Fibroblast of skin of right quadriceps (primary cell): ENCODE results near the gene KRTAP16-1.

Experiments used
- DNase-seq: peaks from one replicate; pipeline ENCODE4 v3.0.0-alpha.2; 2013

KRTAP16-1 gene

DNA sequence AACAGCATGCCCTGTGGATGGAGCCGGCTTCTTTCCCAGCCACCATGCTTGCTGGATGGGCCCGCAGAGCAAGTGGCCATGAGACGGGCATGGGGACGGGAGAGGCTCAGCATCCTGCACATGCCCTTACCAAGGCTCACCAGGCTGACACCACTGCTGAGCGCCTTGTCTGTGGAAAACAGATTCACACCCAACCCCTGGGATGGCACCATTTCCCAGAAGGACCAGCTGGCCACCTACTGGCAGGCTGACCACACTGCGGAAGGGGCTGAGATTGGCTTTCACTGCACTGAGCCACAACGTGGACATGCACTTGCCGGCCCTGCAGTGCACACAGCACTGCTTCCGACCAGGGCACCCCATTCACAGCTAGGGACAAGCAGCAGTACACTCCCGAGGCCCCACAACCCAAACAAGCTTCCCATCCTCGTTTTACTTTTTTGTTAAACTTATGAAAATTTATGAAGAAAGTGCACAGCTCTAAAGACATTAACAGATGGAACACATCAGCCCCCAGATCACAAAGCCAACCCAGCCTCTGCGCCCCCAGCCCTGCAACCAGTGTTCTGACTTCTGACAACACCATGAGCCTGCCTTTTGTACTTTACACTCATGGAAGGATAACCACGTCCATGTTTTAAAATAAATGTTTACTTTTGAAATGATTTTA, 20.3 kb upstream of the KRTAP16-1 start:
- peak; percentile 51 for DNase-seq

DNA sequence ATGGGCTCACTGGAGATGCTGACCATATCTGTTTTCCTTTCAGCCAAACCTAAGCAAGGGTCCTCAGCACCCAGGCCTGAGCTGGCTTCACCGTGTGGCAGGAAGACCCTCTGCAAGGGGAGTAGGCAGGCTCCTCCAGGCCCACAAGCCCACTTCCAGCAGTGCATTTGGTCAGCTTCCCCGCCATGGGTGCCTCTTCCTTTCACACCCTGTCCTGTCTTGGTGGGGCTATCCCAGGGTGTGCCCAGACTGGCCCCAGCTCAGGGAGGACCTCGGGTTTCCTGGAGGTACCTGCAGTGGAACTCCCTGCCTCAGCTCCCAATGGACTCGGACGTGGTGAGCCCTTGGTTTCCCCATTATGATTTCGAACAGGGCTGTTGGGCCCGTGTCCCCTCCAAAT, 19.1 kb upstream of the KRTAP16-1 start:
- DNase-seq: no peak

DNA sequence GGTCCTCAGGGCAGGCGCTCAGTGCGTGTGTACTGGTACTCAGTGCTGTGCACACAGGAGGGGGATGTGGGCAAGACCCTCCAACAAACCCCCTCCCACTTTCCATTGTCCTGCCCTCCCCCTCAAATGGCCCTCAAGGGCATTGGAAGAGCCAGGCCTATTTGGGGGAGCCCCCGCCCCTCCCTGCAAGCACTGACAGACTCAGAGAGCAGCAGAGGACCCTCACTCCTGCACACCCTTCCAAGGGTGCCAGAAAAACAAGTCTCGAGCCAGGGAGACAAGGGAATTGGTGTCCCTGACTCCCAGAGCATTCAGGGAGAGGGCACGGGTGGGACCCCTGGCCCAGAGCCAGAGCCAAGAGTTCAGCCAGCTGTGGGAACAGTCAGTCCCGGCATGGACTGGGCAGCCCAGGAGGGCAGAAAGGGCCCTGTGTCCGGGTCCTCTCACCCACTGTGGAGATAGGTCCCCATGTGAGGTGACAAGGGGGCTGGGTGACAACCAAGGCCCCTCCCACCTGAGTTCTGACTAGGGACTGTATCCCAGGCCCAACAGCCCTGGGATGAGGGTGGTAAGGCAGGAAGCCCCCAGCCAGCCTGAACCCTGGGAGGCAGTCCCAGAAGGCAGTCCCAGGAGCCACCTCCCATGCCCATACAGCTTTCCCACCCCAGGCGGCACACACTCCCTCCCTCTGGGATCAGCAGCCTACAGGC, 18.5 kb upstream of the KRTAP16-1 start:
- no peak for DNase-seq

DNA sequence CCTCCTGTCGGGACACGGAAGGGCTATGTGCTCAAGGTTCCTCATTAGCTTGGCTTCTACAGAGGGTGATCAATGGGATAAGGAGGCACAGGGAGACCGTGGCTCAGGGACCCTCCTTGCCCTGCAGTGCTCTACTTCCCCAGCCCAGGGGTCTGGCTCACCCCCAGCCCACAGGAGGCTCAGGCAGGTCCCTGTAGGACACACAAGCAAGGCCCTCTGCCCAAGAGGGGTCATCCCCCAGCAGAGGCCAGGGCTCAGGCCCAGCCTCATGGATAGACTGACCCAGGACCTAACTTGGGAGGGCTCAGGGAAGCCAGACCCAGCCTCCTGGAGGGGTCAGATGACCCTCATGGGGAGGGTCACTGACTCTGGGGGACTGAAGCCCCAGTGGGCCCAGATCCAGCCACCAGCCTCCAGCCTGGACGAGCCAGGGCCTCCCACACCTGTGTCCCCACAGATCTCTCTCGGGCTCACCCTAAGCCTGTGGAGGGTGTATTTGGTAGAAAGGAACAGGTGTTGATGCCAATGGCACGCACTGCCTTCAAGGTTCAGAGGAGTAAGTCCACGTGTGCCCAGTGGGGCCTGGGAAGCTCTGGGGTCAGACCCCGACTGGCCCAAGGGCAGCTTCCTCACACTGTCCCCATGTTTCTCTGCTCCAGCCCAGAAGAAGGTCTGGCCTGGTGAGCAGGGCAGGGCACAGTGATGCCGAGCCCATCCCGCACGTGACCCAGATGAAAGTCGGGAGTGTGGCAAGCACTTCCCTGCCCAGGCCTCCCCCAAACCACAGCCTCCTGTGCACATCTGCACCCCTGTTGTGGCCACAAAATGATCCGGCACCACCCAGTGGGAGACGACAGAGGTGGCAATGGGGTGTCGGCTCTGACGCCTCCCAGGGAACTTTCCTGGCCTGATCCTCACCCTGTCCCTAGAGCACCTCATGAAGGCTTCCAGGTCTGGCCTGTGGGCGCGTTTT, 17.4 kb upstream of the KRTAP16-1 start:
- no peak for DNase-seq

DNA sequence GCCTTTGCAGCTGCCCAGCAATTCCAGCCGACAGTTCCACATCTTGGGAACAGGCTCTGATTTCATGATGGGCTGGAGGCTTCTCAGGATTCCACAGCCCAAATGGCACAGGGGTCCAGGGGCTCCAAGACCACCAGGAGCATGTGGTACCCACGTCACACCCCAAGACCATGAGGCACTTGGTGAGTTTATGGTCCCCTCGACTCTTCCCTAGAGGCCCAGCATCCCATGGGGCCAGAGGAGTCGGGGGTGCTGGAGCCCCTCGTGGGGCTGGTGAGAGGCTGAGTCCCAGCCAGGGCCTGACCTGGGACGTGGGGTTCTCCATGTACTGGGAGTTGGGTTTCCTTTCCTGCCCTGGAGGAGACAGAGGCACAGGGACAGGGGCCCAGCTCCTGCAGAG, 16.5 kb upstream of the KRTAP16-1 start:
- DNase-seq: no peak

DNA sequence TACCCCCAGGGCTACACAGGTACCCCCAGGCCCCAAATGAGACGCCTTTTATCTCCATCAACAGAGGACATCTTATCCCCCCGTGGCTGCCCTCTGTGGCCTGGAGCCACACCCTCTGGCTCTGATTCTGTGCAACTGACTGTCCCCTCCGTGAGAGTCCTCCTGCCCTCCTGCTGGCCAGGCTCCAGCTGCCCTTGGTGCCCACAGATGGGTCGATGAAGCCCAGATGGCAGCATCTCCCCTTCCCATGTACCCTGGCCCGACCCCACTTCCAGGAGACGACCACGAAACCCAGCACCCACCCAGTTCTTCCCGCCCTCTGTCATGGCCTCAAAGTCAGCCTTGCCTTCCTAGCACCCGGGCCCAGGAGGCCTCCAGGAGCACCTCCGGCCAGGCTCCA, 16.0 kb upstream of the KRTAP16-1 start:
- DNase-seq: no peak

DNA sequence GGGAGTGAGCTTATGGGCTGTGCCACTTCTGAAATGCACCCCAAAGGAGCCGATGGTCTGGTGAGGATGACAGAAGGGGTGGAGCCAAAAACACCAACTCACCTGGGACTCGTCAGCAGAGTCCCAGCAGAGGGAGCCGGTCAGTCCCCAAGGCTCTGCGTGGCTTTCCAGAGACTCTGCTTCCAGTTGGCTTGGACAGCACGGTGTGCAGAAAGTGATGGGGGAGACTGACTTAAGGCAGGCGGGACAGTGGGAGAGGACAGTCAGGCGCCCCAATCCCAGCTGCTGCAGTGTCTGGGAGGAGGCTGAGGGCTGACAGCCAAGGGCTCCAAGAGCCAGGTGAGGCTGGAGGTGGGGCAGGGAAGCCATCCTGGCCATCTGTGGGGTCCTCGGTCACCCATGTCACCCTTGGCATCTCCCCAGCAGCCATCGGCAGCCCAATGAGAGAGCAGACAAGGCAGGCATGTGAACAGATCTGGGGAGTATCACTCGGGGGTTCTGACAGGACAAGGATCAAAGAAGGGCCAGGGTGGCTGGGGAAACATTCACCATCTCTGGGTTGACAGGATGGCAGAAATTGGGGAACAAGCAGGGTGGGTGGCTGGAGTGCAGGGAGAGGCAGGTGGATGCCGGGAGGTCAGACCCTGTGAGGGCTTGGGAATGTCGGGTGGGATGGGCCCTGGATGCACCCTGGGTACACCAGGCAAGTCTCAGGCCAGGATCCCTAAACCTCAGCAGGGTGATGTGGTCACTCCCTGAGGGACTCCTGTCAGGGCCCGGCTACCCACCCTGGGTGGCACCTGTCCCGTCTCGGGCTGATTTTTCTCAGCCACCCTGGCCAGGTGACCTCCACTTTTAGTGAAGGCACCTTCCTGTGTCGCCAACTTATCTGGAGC, 15.3 kb upstream of the KRTAP16-1 start:
- no peak for DNase-seq

DNA sequence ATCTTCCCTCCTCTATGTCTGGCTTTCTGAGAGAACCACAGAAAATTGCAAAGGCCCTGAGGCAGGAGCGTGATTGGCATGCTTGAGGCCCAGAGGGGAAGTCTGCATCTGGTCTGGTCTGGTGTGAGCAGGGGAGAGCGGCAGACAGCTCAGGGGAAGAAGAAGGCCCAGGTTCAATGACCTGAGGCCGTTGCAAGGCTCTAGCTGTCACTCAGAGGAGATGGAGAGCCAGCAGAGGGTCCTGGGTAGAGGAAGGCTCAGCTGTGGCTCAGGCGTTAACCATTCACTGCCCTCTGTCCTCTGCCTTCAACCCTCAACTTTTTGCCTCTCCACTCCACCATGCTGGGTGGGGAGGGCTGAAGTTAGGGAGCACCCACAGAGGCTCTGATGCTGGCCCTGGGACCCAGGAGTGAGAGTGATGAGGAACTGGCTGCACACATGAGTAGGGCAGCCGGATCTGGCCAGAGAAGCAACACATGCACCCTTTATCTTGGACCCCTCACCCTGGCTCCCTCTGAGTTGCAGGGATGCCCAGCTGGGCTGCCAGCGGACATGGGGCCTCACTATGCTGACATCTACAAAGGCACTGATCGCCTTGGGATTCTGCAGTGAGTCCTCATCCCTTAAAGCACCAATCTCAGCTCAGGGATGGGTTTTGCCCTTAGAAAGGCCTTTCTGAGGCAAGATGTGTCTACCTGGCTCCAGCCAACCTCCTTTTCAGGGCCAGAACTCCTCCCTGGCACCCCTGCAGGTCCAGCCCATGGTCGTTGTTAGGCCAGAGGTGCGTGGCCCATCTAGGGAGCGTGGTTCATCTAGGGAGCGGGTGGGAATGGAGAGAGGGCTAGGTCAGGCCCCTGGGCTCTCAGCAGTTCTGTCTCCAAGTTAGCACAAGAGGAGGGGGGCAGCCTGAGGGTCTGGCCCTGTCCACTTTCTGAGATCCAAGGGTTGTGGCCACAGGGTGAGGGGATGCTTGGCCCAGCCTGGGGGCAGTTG, 14.1 kb upstream of the KRTAP16-1 start:
- DNase-seq: no peak

DNA sequence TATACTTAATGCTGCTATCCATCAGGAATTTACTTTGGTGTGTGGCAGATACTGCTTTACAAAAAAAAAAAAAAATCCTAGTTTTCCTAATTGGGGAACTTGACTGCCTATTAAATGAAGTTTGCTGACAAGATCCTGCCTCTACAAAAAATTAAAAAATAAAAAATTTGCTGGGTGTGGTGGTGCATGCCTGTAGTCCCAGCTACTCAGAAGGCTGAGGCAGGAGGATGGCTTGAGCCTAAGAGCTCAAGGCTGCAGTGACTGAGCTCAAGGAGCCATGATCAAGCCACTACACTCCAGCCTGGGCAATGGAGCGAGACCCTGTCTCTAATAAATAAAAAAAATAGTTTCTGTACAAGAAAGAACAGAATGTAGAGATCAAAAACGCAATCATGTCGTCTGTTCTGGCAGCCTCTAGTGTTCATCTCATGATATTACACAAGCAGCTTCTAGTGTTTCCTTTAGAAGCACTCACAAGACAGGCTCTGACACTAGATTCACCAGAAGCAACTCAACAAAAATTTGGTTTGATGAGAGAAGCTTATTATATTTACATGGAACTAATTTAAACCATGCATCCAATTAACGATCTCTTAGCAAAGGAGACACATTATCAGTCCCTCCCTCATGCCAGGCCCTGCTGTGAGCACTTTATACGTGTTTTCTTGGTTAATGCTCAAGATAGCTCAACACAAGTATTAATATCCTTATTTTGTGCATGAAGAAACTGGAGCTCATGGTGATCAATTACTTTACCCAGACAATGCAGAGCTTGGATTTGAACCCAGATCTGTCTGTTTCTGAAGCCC, 13.2 kb upstream of the KRTAP16-1 start:
- DNase-seq: peak; percentile 71

DNA sequence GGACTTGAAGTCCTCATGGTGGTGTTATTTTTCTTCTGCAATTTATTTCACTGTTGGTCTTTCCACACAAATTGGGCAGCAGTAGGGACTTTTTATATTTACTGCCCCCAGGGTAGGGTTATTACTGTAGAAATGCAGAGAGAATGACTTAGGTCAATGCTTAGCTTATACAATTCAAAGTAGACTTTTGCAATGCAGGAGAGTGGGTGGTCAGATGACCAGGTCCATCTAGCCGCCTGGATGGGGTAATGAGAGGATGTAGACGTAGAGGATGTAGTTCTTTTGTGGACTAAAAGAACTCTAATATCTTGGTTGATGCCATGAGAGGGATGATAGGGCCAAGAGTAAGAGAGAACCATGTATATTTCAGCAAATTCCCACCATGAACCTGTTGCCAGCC, 9.1 kb upstream of the KRTAP16-1 start:
- no peak for DNase-seq

DNA sequence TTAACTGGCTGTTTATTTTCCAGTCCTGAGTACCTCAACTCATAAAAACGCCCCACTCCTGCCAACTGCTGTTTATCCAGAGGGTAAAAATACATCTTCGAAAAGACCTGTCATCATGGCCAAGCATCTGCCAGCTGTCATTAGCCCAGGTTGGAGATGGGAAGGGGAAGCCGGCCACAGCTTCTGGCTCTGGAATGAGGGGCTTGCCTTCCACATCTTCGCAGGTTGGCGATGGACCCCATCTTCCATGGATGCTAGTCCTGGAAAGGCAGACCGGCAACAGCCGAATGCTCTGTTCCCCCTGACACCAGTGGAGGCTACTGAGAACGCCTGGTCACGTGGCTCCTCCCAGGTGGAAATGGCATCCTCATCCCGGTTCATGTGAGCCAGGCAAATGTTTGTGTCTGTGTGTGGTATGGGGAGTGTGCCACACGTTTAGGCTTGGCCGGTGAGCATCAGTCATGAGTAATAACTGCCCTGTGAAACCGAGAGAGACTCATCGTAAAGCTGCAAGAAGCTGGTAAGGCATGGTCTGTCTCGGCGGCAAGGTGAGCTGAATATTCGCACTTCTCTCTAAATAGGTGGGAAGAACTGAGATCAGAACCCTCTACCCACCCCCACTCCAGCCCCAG, 6.8 kb upstream of the KRTAP16-1 start:
- no peak for DNase-seq

DNA sequence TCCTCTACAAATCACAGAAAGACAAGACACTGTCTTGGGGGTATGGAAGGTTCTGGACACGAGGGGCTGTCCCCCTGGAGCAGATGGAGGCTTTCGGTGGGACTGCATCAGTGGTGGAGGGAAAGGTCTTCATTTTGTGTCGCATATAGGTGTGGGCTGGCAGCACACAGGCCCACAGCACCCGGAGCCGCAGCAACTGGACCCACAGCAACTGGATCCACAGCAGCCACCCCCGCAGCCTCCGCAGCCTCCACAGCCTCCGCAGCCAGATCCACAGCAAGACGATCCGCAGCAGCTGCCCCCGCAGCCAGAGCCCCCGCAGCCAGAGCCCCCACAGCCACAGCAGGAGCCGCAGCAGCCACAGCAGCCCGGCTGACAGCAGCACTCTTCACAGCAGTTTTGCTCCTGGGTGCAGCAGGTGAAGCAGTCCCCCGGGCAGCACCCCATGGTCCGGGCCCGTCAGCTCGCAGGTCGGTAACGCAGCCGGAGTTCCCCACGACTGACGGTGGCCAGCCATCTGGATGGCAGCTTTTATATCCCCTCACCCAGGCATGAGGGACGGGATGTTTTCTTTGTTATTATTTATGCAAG, 6.2 kb upstream of the KRTAP16-1 start, which contains the start of gene KRTAP17-1:
TSS of gene KRTAP17-1 (minus strand) at position 507 of the 591 bp plus-strand sequence. CDS start at position 447, 60 bp downstream.
- no peak for DNase-seq

DNA sequence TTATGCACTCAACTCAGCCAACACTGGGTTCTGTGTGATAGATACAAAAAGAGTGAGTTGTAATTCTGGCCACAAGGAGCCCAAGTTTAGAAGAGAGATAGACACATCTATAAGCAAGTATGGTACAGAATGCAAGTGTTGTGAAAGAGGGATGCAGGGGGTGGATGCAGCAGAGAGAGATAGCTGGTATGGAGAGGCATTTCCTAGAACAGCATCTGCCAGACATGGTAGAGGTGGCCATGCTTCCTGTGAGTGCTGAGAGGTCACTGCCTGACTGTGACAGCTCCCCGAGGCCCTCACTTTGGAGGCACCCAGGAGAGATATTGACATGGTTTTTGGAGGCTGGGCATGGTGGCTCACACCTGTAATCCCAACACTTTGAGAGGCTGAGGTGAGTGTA, 2.0 kb upstream of the KRTAP16-1 start:
- no peak for DNase-seq

DNA sequence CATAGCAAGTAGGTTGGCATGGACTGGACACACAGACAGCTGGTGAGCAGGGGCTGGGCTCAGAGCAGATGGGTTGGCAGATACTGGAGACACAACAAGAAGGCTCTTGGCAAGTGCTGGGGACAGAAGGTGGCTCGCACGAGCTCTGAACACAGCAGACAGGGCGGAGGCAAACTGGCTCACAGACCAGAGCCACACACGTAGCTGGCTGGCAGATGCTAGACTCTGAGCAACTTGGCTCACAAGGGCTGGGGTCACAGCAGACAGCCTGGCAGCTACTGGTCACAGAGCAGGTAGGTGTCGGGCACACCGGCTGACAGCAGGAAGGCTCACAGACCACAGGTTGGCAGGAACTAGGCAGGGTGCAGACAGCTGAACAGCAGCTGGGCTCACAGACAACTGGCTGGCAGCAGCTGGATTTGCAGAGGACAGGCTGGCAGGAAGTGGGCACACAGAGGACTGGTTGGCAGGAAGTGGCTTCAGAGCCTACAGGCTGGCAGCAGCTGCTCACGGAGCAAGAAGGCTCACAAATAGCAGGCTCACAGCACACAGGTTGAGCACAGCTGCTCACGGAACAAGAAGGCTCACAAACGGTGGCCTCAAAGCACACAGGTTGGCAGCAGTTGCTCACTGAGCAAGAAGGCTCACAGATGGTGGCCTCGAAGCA, 725 bp downstream of the KRTAP16-1 start:
- no peak for DNase-seq

DNA sequence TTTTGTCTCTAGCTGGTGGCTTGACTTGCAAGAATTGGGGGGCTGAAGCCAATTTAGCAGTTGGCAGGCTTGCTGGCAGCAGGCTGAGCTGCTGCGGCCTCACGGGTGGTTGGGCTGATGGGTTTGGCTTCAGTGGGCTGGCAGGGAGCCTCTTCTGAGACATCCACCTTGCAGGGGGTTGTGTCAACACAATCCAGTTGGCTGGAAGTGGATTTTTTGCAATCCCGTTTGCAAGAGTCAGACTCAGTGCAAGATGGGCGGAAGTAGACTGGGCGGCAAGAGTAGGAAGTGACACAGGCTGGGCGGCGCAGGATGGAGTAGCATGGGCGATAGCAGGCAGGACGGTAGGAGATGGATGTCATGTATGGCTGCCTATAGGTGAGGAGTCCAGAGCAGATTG, 1.5 kb downstream of the KRTAP16-1 start:
- DNase-seq: no peak

DNA sequence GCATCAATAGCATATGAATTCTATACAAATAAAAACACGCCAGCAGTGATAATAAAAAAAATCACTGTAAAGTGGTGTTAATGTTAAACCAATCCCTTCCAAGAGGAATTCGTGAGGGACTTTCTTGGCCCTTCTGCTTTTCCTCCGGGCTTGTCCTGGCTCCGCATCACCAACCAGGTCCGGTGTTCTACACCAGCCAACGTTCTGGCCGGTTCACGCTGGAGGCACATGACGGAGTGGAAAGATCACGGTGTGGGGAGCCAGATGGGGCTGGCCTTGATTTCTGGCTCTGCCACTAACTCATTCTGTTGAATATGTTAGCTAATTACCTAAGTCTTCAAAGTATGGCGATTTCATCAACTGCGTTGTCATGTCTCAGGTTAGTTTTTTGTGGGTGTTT, 5.0 kb downstream of the KRTAP16-1 start:
- no peak for DNase-seq

DNA sequence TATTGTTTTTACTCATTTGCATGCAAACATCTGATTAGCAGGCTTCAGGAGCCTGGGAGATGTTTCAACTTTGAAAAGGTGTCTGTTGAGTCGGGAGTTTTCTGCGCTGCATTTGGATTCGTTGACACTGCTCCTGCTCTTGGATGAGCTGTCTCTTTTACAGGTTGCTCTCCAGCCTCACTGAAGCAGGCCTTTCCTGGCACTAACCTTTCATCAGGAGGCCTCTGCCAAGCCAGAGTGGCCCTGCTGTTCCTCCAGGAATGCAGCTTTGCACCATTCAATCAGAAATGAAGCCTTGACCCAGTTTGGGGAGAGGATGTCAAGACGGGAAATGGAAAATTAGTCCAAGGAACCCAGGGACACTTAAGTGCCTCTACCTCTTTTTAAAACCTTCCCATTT, 6.1 kb downstream of the KRTAP16-1 start:
- DNase-seq: no peak
